Endothelial cell of umbilical vein (primary cell): ENCODE measurements around the gene KRTAP10-6. TPM values are rescaled to one million over a fixed set of nuclear protein-coding genes. Genes with fewer than 3 reads are reported as not detected.

Experiments used
- BruUV-seq: library from RNA; stranded (reverse); fragments of 400-500 nt; replicated peaks from 2 replicates; lab custom pipeline; 2021; lab: Mats Ljungman, UMichigan
- CTCF ChIA-PET: fragments of 300-600, 350-600 bp; sonication (Branson Sonifier 250); formaldehyde crosslinking; loops from one replicate; lab custom pipeline; 2021; ENCODE audit warnings: antibody characterized with exemption, inconsistent platforms; lab: Charles Lee
- POLR2A ChIA-PET: fragments of 300-600, 350-600 bp; sonication (Branson Sonifier 250); formaldehyde crosslinking; loops from one replicate; lab custom pipeline; 2021; ENCODE audit warnings: antibody characterized with exemption, inconsistent platforms; lab: Charles Lee
- DNase-seq: peaks from one replicate; pipeline ENCODE4 v3.0.0-alpha.2; 2011; ENCODE audit warnings: low read depth, low spot score
- FAIRE-seq: peaks from 2 replicates; lab custom pipeline; 2011; peaks lifted over from hg19 to GRCh38; lab: Jason Lieb, UNC
- H2AFZ ChIP-seq: 2 replicates; pipeline ENCODE4 v1.6.0; 2012; ENCODE audit warnings: low read depth, low read length, control low read depth, inconsistent platforms
- H3K27ac ChIP-seq: 2 replicates; pipeline ENCODE4 v1.5.1; 2011; ENCODE audit warnings: low read depth, mild to moderate bottlenecking, control low read depth, low read length, moderate library complexity; ENCODE audit not compliant: insufficient read depth
- H3K27me3 ChIP-seq, 2 experiments: 2 replicates each; pipeline versions ENCODE4 v1.6.0 to v1.6.1; 2011; ENCODE audit warnings: low read length in 2 of 2, mixed read lengths in 1 of 2; ENCODE audit not compliant: control insufficient read depth in 2 of 2, insufficient read depth in 2 of 2
- H3K36me3 ChIP-seq, 2 experiments: 2 replicates in 1 of 2; 3 replicates in 1 of 2; pipeline ENCODE4 v1.5.1; 2011; ENCODE audit warnings: low read length in 2 of 2, mild to moderate bottlenecking in 1 of 2, moderate library complexity in 1 of 2; ENCODE audit not compliant: control insufficient read depth in 2 of 2, insufficient read depth in 2 of 2; ENCODE audit errors: extremely low read depth in 1 of 2
- H3K4me1 ChIP-seq: 3 replicates; pipeline ENCODE4 v1.5.1; 2011; ENCODE audit warnings: mild to moderate bottlenecking, low read length; ENCODE audit not compliant: control insufficient read depth, insufficient read depth; ENCODE audit errors: extremely low read depth
- H3K4me2 ChIP-seq: 2 replicates; pipeline ENCODE4 v1.6.1; 2011; ENCODE audit warnings: low read length, control low read depth, mixed read lengths; ENCODE audit not compliant: insufficient read depth
- H3K4me3 ChIP-seq, 3 experiments: fragments of 200-600 bp in 1 of 3; sonication (generic), shearing (Covaris generic) in 1 of 3; replicated peaks in 1 of 3; 2 replicates each; pipeline ENCODE4 v1.5.1; 2011 to 2016; ENCODE audit warnings: control low read depth in 3 of 3, low read length in 3 of 3, mild to moderate bottlenecking in 2 of 3, inconsistent platforms in 1 of 3, low read depth in 1 of 3, moderate library complexity in 1 of 3; ENCODE audit not compliant: insufficient read depth in 1 of 3
- H3K79me2 ChIP-seq: 2 replicates; pipeline ENCODE4 v1.6.0; 2012; ENCODE audit warnings: low read length, inconsistent platforms; ENCODE audit not compliant: control insufficient read depth, insufficient read depth
- H3K9ac ChIP-seq: replicated peaks from 2 replicates; pipeline ENCODE3; 2011; ENCODE audit warnings: low read length, control low read depth; ENCODE audit not compliant: insufficient read depth; ENCODE audit errors: extremely low read depth
- H3K9me1 ChIP-seq: replicated peaks from 3 replicates; pipeline ENCODE4 v1.6.0; 2011; ENCODE audit warnings: mild to moderate bottlenecking, low read length; ENCODE audit not compliant: control insufficient read depth, insufficient read depth; ENCODE audit errors: extremely low read depth
- H3K9me3 ChIP-seq: replicated peaks from 2 replicates; pipeline ENCODE4 v1.5.1; 2012; ENCODE audit warnings: low read length, inconsistent platforms; ENCODE audit not compliant: control insufficient read depth, insufficient read depth
- H4K20me1 ChIP-seq: replicated peaks from 2 replicates; pipeline ENCODE3; 2011; ENCODE audit warnings: mild to moderate bottlenecking, low read length; ENCODE audit not compliant: control insufficient read depth, insufficient read depth; ENCODE audit errors: extremely low read depth
- EZH2 ChIP-seq: IDR thresholded peaks from 2 replicates; pipeline ENCODE4 v1.6.1; 2012; ENCODE audit warnings: borderline replicate concordance, low read depth, mild to moderate bottlenecking, moderate library complexity, low read length, inconsistent platforms; ENCODE audit not compliant: severe bottlenecking
- FOS ChIP-seq: IDR thresholded peaks from 2 replicates; pipeline ENCODE4 v1.6.1; 2011; ENCODE audit warnings: mild to moderate bottlenecking, low read length, moderate library complexity, borderline replicate concordance; ENCODE audit not compliant: insufficient read depth
- GATA2 ChIP-seq: IDR thresholded peaks from 2 replicates; pipeline ENCODE4 v1.7.0; 2011; ENCODE audit warnings: low read depth, mild to moderate bottlenecking, moderate library complexity, mixed read lengths, low read length; ENCODE audit not compliant: insufficient read length, insufficient read depth
- JUN ChIP-seq: IDR thresholded peaks from 2 replicates; pipeline ENCODE4 v1.6.1; 2011; ENCODE audit warnings: borderline replicate concordance, low read depth; ENCODE audit not compliant: insufficient read length, insufficient read depth
- MYC ChIP-seq: IDR thresholded peaks from one replicate; pipeline ENCODE4 v1.6.1; 2011; ENCODE audit warnings: mild to moderate bottlenecking, low read depth, low read length
- POLR2A ChIP-seq: IDR thresholded peaks from 2 replicates; pipeline ENCODE4 v1.6.1; 2012; ENCODE audit warnings: low read depth, mild to moderate bottlenecking, control low read depth, low read length
- POLR2AphosphoS5 ChIP-seq: IDR thresholded peaks from 2 replicates; pipeline ENCODE4 v1.6.1; 2012; ENCODE audit warnings: low read depth, mild to moderate bottlenecking, control low read depth, low read length, moderate library complexity; ENCODE audit not compliant: insufficient read depth
- dilution Hi-C: fragments of 300-500 bp; cut with MboI; formaldehyde crosslinking; loops from one replicate; pipeline ENCODE4 v1.15.0; 2019; ENCODE audit warnings: low sequenced_read_pairs; ENCODE audit not compliant: extremely low pct_ligation_motif_present
- intact Hi-C: fragments of 100-400 bp; cut with micrococcal nuclease; formaldehyde crosslinking; loops from one replicate; pipeline ENCODE4 v1.10.0; 2022
- polyA plus RNA-seq, 4 experiments: library from polyadenylated mRNA; depleted of rRNA in 3 of 4; stranded (reverse) in 3 of 4; unstranded in 1 of 4; fragments of >200 nt; gene quantifications; 2 replicates each; pipeline versions ENCODE4 v1.2.1 to v1.2.3, GENCODE V29; 2011 to 2012; ENCODE audit warnings: missing spikeins in 1 of 4
- total RNA-seq: library from RNA; stranded (reverse); gene quantifications from 2 replicates; pipeline ENCODE4 v1.2.3, GENCODE V29; 2021
- TF ChIP-seq, protein P1 (sequence below): IDR thresholded peaks from 2 replicates; pipeline ENCODE4 v1.6.1; 2011; ENCODE audit not compliant: insufficient read depth, insufficient read length
- TF ChIP-seq, protein P2 (sequence below), 2 donors: IDR thresholded peaks; 1 replicate in 1 of 2; 2 replicates in 1 of 2; pipeline ENCODE4 v1.5.1; 2011; ENCODE audit warnings: low read length in 2 of 2, mild to moderate bottlenecking in 2 of 2, moderate library complexity in 2 of 2, control low read depth in 1 of 2, inconsistent platforms in 1 of 2, low read depth in 1 of 2; ENCODE audit not compliant: insufficient read depth in 1 of 2; ENCODE audit errors: extremely low read depth in 1 of 2

KRTAP10-6 gene
- total and polyA plus RNA-seq, 2 donors (not counting 3 experiments of a cell fraction or from before 2014, with no cell fraction given) = not detected

DNA sequence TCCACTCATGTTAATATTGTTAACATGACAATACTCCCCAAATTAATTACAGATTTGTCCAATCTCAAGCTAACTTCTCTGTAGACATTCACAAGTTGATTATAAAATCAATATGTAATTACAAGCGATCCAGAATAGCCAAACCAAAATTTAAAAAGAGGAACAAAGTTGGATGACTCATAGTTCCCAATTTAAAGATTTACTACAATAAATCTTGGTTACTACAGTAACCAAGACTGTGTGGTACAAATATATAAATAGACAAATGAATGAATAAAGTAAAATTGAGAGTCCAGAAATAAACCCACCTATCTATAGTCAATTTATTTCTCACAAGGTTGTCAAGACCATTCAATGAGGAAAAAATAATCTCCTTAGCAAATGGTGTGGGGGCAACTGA, 25.9 kb downstream of the KRTAP10-6 start:
- Histone ChIP-seq H3K27me3 (peaks cover 0 to 3% of the 10 kb centered on the region in 2 experiments), H3K79me2 (no peaks in the 10 kb centered on the region), H3K4me3 (no peak overlapping the region), H3K27ac (no peak overlapping the region), H4K20me1 (no peaks in the 10 kb centered on the region), H3K9me1 (no peaks in the 10 kb centered on the region), H3K4me2 (no peak overlapping the region), H3K36me3 (no peaks in the 10 kb centered on the region), H3K4me1 (no peaks in the 10 kb centered on the region), H3K9me3 (no peaks in the 10 kb centered on the region), H3K9ac (no peak overlapping the region), H2AFZ (no peak overlapping the region)
- no peak for DNase-seq
- ChIA-PET POLR2A (no interaction called here), CTCF (no interaction called here)
- peak; percentile 21 for FAIRE-seq
- dilution Hi-C loops (no loop called here), intact Hi-C loops (no loop called here)
- BruUV-seq = no TSS peak
- no peak for TF ChIP-seq JUN
- TF ChIP-seq, protein P1, sequence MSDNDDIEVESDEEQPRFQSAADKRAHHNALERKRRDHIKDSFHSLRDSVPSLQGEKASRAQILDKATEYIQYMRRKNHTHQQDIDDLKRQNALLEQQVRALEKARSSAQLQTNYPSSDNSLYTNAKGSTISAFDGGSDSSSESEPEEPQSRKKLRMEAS = no peak
- TF ChIP-seq, protein P2, sequence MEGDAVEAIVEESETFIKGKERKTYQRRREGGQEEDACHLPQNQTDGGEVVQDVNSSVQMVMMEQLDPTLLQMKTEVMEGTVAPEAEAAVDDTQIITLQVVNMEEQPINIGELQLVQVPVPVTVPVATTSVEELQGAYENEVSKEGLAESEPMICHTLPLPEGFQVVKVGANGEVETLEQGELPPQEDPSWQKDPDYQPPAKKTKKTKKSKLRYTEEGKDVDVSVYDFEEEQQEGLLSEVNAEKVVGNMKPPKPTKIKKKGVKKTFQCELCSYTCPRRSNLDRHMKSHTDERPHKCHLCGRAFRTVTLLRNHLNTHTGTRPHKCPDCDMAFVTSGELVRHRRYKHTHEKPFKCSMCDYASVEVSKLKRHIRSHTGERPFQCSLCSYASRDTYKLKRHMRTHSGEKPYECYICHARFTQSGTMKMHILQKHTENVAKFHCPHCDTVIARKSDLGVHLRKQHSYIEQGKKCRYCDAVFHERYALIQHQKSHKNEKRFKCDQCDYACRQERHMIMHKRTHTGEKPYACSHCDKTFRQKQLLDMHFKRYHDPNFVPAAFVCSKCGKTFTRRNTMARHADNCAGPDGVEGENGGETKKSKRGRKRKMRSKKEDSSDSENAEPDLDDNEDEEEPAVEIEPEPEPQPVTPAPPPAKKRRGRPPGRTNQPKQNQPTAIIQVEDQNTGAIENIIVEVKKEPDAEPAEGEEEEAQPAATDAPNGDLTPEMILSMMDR (IDR thresholded peaks at IDR 0.05; ENCODE audit: extremely low read depth in 1 of 2, insufficient read depth in 1 of 2, low read depth in 1 of 2, low read length in 2 of 2) = no peak
- no peak for TF ChIP-seq POLR2AphosphoS5
- TF ChIP-seq MYC = no peak
- TF ChIP-seq POLR2A = no peak
- no peak for TF ChIP-seq FOS
- TF ChIP-seq GATA2 = no peak
- TF ChIP-seq EZH2 = no peak
